SU-DHL-6 (cell line): ENCODE measurements around the gene FER1L5.

Source experiments
- CTCF ChIP-seq: fragments of 200-600 bp; sonication (generic); IDR thresholded peaks from one replicate; pipeline ENCODE4 v1.5.1; 2017; ENCODE audit warnings: antibody characterized with exemption, mild to moderate bottlenecking, low read length, moderate library complexity; ENCODE audit not compliant: insufficient read depth, poor library complexity, severe bottlenecking
- EZH2phosphoT487 ChIP-seq: fragments of 200-600 bp; sonication (generic), shearing (Covaris generic); conservative IDR thresholded peaks from 2 replicates; pipeline ENCODE4 v1.6.1; 2018; ENCODE audit warnings: mild to moderate bottlenecking, antibody characterized with exemption, low read length, moderate library complexity, mixed read lengths

DNA sequence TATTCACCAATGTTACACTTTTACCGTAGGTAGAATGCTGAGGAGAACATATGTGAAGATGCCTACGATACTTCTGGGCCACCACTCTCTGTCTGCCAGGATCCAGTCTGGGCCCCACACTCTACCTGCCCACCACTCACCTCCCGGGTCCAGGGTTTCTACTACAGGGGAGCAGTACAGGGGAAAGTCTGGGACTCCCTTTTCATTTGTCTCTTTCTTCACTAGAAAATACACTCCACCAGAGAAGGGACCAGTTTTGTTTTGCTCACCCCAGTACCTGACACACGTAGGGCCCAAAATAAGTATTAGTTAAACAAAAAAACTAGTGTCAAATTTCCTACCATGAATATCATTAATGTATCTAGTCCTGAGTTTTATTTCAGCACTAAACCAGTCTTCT lies 25.6 kb upstream of the FER1L5 start:
- TF ChIP-seq CTCF (no peak), EZH2phosphoT487 (no peak)
